Naive thymus-derived CD4-positive, alpha-beta T cell (primary cell): ENCODE results near the gene PPP1R3D. TPM values are rescaled to one million over a fixed set of nuclear protein-coding genes. Genes with fewer than 3 reads are reported as not detected.
"Not testable (repeated sequence)": the region's sequence is repeated elsewhere in the genome, so short reads cannot be mapped to it uniquely, and the experiment has no call there.

Experiments
- ATAC-seq: fragments of 150-1000 bp; cut with Tn5 transposase; 2 replicates; pipeline ENCODE4 v1.10.0; 2021; ENCODE audit warnings: mild to moderate bottlenecking, moderate library complexity
- CTCF ChIA-PET: fragments of 350-600 bp; sonication (Branson Sonifier 250); formaldehyde crosslinking; loops from one replicate; lab custom pipeline; 2021; ENCODE audit warnings: antibody characterized with exemption; lab: Charles Lee
- POLR2A ChIA-PET: fragments of 350-600 bp; sonication (Branson Sonifier 250); formaldehyde crosslinking; loops from one replicate; lab custom pipeline; 2021; ENCODE audit warnings: antibody characterized with exemption, inconsistent platforms; lab: Charles Lee
- DNase-seq, 9 donors: peaks; one replicate each; pipeline versions ENCODE4 v3.0.0 to v3.0.0-alpha.2; 2020 to 2022; ENCODE audit warnings: mixed read lengths in 1 of 9
- H3K27ac ChIP-seq: one replicate; pipeline ENCODE4 v1.7.0; 2013; ENCODE audit warnings: mild to moderate bottlenecking, low read depth, low read length, moderate library complexity
- H3K27me3 ChIP-seq, 2 donors: one replicate each; pipeline ENCODE4 v1.7.0; 2013; ENCODE audit warnings: low read length in 2 of 2, mild to moderate bottlenecking in 2 of 2, moderate library complexity in 2 of 2; ENCODE audit not compliant: control insufficient read depth in 2 of 2, insufficient read depth in 2 of 2
- H3K36me3 ChIP-seq, 3 experiments: 1 replicate in 2 of 3; 2 replicates in 1 of 3; pipeline ENCODE4 v1.7.0; 2013; ENCODE audit warnings: low read length in 3 of 3, mild to moderate bottlenecking in 3 of 3, moderate library complexity in 1 of 3; ENCODE audit not compliant: insufficient read depth in 3 of 3, control insufficient read depth in 2 of 3
- H3K4me1 ChIP-seq, 2 donors: one replicate each; pipeline ENCODE4 v1.7.0; 2013; ENCODE audit warnings: low read length in 2 of 2, mild to moderate bottlenecking in 2 of 2, moderate library complexity in 1 of 2; ENCODE audit not compliant: control insufficient read depth in 2 of 2, insufficient read depth in 2 of 2
- H3K4me3 ChIP-seq: 2 replicates; pipeline ENCODE4 v1.7.0; 2013; ENCODE audit warnings: mild to moderate bottlenecking, low read length
- H3K9me3 ChIP-seq, 3 experiments: 1 replicate in 2 of 3; 2 replicates in 1 of 3; pipeline ENCODE4 v1.7.0; 2013; ENCODE audit warnings: low read length in 3 of 3; ENCODE audit not compliant: control insufficient read depth in 2 of 3
- H3K27ac Mint-ChIP-seq, 9 donors: one replicate each; pipeline ENCODE4 v1.8.0; 2020 to 2022; ENCODE audit warnings: mixed read lengths in 9 of 9, mild to moderate bottlenecking in 8 of 9, moderate library complexity in 5 of 9, inconsistent platforms in 2 of 9
- H3K27me3 Mint-ChIP-seq, 5 donors: one replicate each; pipeline ENCODE4 v1.8.0; 2021 to 2022; ENCODE audit warnings: mixed read lengths in 5 of 5, mild to moderate bottlenecking in 1 of 5
- H3K36me3 Mint-ChIP-seq, 5 donors: one replicate each; pipeline ENCODE4 v1.8.0; 2020 to 2022; ENCODE audit warnings: mixed read lengths in 5 of 5, mild to moderate bottlenecking in 3 of 5, inconsistent platforms in 1 of 5
- H3K4me1 Mint-ChIP-seq, 7 donors: one replicate each; pipeline ENCODE4 v1.8.0; 2020 to 2022; ENCODE audit warnings: mixed read lengths in 7 of 7, mild to moderate bottlenecking in 3 of 7, inconsistent platforms in 1 of 7
- H3K4me3 Mint-ChIP-seq, 10 donors: one replicate each; pipeline ENCODE4 v1.8.0; 2020 to 2022; ENCODE audit warnings: mild to moderate bottlenecking in 10 of 10, mixed read lengths in 10 of 10, moderate library complexity in 6 of 10, inconsistent platforms in 2 of 10
- H3K9me3 Mint-ChIP-seq, 11 donors: one replicate each; pipeline ENCODE4 v1.8.0; 2020 to 2022; ENCODE audit warnings: mixed read lengths in 11 of 11, mild to moderate bottlenecking in 4 of 11, inconsistent platforms in 1 of 11, moderate library complexity in 1 of 11
- intact Hi-C, 2 donors: fragments of 100-400 bp; cut with micrococcal nuclease; formaldehyde crosslinking; loops; one replicate each; pipeline ENCODE4 v1.15.1; 2023
- polyA plus RNA-seq, 2 donors: library from polyadenylated mRNA; unstranded; fragments of 300-500 nt; fragmentation: Illumina TruSeq; gene quantifications; one replicate each; pipeline ENCODE4 v1.2.3, GENCODE V29; 2021
- total RNA-seq, 6 experiments: library from RNA in 5 of 6; stranded (reverse) in 5 of 6; gene quantifications; 1 replicate in 5 of 6; 2 replicates in 1 of 6; pipeline ENCODE4 v1.2.3 and lab custom pipeline; 2021 to 2026

Gene PPP1R3D
- total and polyA plus RNA-seq, 7 experiments from 2014 or later, result 1.6 to 11.8 (median 5.4) TPM

GRCh38 chr20:59902470-59902869 lies 37.6 kb downstream of the PPP1R3D start:
- H3K4me3 ChIP-seq, result no peak overlapping the region
- Mint-ChIP-seq H3K9me3 (peaks cover 0 to 2% (median 0%) of the 10 kb centered on the region in 11 donors), H3K27me3 (peaks cover 0 to 15% (median 3%) of the 10 kb centered on the region in 5 donors), H3K4me3 (no peak overlapping the region), H3K4me1 (peaks cover 0 to 3% (median 0%) of the 10 kb centered on the region in 7 donors), H3K36me3 (peaks cover 0 to 9% (median 0%) of the 10 kb centered on the region in 5 donors), H3K27ac (no peak overlapping the region)
- H3K27me3 ChIP-seq, result no peaks in the 10 kb centered on the region
- intact Hi-C loops, result no loop called here
- CTCF ChIA-PET, result no interaction called here
- ATAC-seq, result no peak
- H3K36me3 ChIP-seq, result no peaks in the 10 kb centered on the region
- H3K9me3 ChIP-seq, result no peaks in the 10 kb centered on the region
- no peaks in the 10 kb centered on the region for H3K4me1 ChIP-seq
- no peak overlapping the region for H3K27ac ChIP-seq
- POLR2A ChIA-PET, result no interaction called here
- no peak for DNase-seq

DNA sequence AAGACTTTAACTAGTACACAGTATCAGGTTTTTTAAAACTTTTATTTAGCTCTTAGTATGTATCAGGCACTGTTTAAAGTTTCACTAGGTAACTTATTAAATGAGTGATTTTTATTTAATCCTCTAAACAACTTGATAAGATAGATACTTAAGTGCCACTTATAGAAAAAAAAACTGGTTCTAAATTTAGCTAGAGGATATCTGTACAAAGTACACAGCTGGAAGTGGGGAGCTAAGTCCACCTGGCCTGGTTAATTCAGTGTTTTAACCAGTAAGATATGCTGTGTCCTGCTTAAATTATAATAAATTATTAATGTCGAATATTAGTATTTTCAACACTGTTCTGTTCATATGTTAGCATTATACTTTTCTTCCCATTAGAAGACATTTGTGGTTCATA lies 44.2 kb downstream of the PPP1R3D start:
- ChIA-PET POLR2A (no interaction called here), CTCF (no interaction called here)
- ATAC-seq, result no peak

DNA sequence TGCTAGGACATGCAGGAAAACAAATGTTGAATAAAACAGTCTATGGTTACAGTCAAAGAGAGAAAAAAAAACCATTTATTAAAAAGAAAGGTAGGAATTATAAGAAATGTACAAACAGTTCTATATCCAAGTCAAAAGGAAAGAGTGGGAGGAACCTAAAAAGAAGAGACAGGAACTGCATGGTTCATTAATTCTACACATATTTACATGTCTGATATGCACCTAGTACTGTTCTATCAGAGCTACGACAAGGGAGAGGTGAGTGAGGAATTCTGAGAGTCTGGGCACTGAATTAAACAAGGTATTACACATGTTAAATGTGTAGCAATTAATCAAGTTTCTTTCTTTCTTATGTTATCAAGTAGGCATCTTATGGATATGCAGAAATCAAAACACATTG lies 48.5 kb downstream of the PPP1R3D start:
- Mint-ChIP-seq H3K4me1 (no peaks in the 10 kb centered on the region), H3K9me3 (peaks cover 0 to 3% (median 0%) of the 10 kb centered on the region in 11 donors), H3K4me3 (no peak overlapping the region), H3K27me3 (peaks cover 0 to 4% (median 0%) of the 10 kb centered on the region in 5 donors), H3K27ac (peak overlapping the region in 2 of 9 donors; percentile 28 to 34), H3K36me3 (peaks cover 0 to 7% (median 0%) of the 10 kb centered on the region in 5 donors)
- no peaks in the 10 kb centered on the region for H3K9me3 ChIP-seq
- DNase-seq (no peak), ATAC-seq (no peak)
- H3K4me3 ChIP-seq, result no peak overlapping the region
- H3K4me1 ChIP-seq, result no peaks in the 10 kb centered on the region
- POLR2A ChIA-PET, result no interaction called here
- CTCF ChIA-PET, result no interaction called here
- H3K27ac ChIP-seq, result no peak overlapping the region
- peaks cover 0 to 4% of the 10 kb centered on the region in 2 donors for H3K27me3 ChIP-seq
- intact Hi-C loops, result no loop called here
- H3K36me3 ChIP-seq, result no peaks in the 10 kb centered on the region

More for the DNA sequence above, 44.2 kb downstream of the PPP1R3D start:
- Histone ChIP-seq H3K4me3 (no peak overlapping the region), H3K27me3 (peaks cover 0 to 4% of the 10 kb centered on the region in 2 donors), H3K4me1 (no peaks in the 10 kb centered on the region), H3K27ac (no peak overlapping the region), H3K9me3 (no peaks in the 10 kb centered on the region), H3K36me3 (no peaks in the 10 kb centered on the region)
- H3K4me3 Mint-ChIP-seq, result no peak overlapping the region
- no peaks in the 10 kb centered on the region for H3K4me1 Mint-ChIP-seq
- no peak overlapping the region for H3K27ac Mint-ChIP-seq
- peaks cover 0 to 2% (median 0%) of the 10 kb centered on the region in 11 donors for H3K9me3 Mint-ChIP-seq
- no peak for DNase-seq
- intact Hi-C loops, result no loop called here
- peaks cover 0 to 8% (median 0%) of the 10 kb centered on the region in 5 donors for H3K27me3 Mint-ChIP-seq
- peaks cover 0 to 9% (median 3%) of the 10 kb centered on the region in 5 donors for H3K36me3 Mint-ChIP-seq

- H3K36me3 ChIP-seq, H3K27ac Mint-ChIP-seq, H3K4me3 ChIP-seq, POLR2A ChIA-PET, H3K27ac ChIP-seq, H3K4me1 ChIP-seq, H3K27me3 Mint-ChIP-seq, DNase-seq, H3K9me3 Mint-ChIP-seq, H3K4me3 Mint-ChIP-seq, ATAC-seq, H3K4me1 Mint-ChIP-seq, H3K36me3 Mint-ChIP-seq, CTCF ChIA-PET, intact Hi-C loops, H3K27me3 ChIP-seq, H3K9me3 ChIP-seq: not testable (repeated sequence)
Measured at GRCh38 chr20:59890035-59890434, 50.1 kb downstream of the PPP1R3D start.

- H3K4me3 ChIP-seq, result no peak overlapping the region
- Mint-ChIP-seq H3K9me3 (peaks cover 0 to 3% (median 0%) of the 10 kb centered on the region in 11 donors), H3K4me1 (no peaks in the 10 kb centered on the region), H3K36me3 (peaks cover 0 to 15% (median 7%) of the 10 kb centered on the region in 5 donors), H3K4me3 (no peak overlapping the region), H3K27ac (no peak overlapping the region), H3K27me3 (no peaks in the 10 kb centered on the region)
- no peaks in the 10 kb centered on the region for H3K27me3 ChIP-seq
- no peaks in the 10 kb centered on the region for H3K36me3 ChIP-seq
- no peak for ATAC-seq
- ChIA-PET POLR2A (no interaction called here), CTCF (no interaction called here)
- no peaks in the 10 kb centered on the region for H3K9me3 ChIP-seq
- no peak for DNase-seq
- H3K4me1 ChIP-seq, result no peaks in the 10 kb centered on the region
- intact Hi-C loops, result no loop called here
- no peak overlapping the region for H3K27ac ChIP-seq
Measured at GRCh38 chr20:59888050-59888449, 52.1 kb downstream of the PPP1R3D start.

Other genes with a start within 250 kb of the PPP1R3D start
- 1 to 10 TPM; 2.5 to 7.8 (median 3.8) TPM for gene SYCP2, start 6.7 kb downstream of the PPP1R3D start, total RNA-seq
- gene SYCP2, start 6.7 kb downstream of the PPP1R3D start, polyA plus RNA-seq, result under 1 TPM; 0.47 to 0.76 TPM
- 10 to 100 TPM; 19.3 to 47.4 (median 32.6) TPM for gene FAM217B, start 84 bp upstream of the PPP1R3D start, total RNA-seq
- gene FAM217B, start 84 bp upstream of the PPP1R3D start, polyA plus RNA-seq, result 10 to 100 TPM; 20.4 to 28.0 TPM
- gene CDH26, start 18.1 kb upstream of the PPP1R3D start, total RNA-seq, result 1 to 10 TPM in 4 of 5 experiments, under 1 TPM in 1; 0.58 to 6.6 (median 3.2) TPM
- under 1 TPM in 1 of 2 donors, not detected in 1; 0.09 TPM for gene CDH26, start 18.1 kb upstream of the PPP1R3D start, polyA plus RNA-seq